ENCODE results near the gene MTMR11. TPM values are rescaled to one million over a fixed set of nuclear protein-coding genes. Genes with fewer than 3 reads are reported as not detected.

MTMR11 gene
- total and polyA plus RNA-seq, 7 donors: 0.78 to 3.0 (median 1.5) TPM

- ATAC-seq (no peak), DNase-seq (no peak)
- no peak for TF ChIP-seq CTCF (IDR thresholded peaks at IDR 0.05)
- peak overlapping the region; percentile 79 for H3K4me3 ChIP-seq
- H3K4me1 ChIP-seq: peaks cover 19% of the 10 kb centered on the region
- H3K27me3 ChIP-seq (ENCODE audit: insufficient read depth in 3 of 3, low read length in 2 of 3): no peaks in the 10 kb centered on the region
- H3K27ac ChIP-seq: no peak overlapping the region
- 85 to 88% (median 86%) methylated on average over 3 of the region's 3 CpGs for WGBS, 3 donors
- no peaks in the 10 kb centered on the region for H3K9me3 ChIP-seq
- intact Hi-C loops (cut with DNase I): loop anchor here in 1 of 2 donors (10.0 kb wide), 1 partner anchor 171 kb away; no protein-coding TSS in a partner anchor
- no peaks in the 10 kb centered on the region for H3K36me3 ChIP-seq (ENCODE audit: insufficient read depth in 1 of 2, low read depth in 1 of 2)
Observed at GRCh38 chr1:149883598-149884247, 53.0 kb downstream of the MTMR11 start.

- TF ChIP-seq CTCF (IDR thresholded peaks at IDR 0.05): no peak
- Histone ChIP-seq H3K4me1 (peaks cover 31% of the 10 kb centered on the region), H3K27me3 (ENCODE audit: insufficient read depth in 3 of 3, low read length in 2 of 3) (no peaks in the 10 kb centered on the region), H3K9me3 (no peaks in the 10 kb centered on the region), H3K36me3 (ENCODE audit: insufficient read depth in 1 of 2, low read depth in 1 of 2) (no peaks in the 10 kb centered on the region), H3K4me3 (no peak overlapping the region), H3K27ac (no peak overlapping the region)
- 86 to 95% (median 89%) methylated on average over 1 of the region's 1 CpG for WGBS, 3 donors
- ATAC-seq: no peak
- DNase-seq: no peak
- intact Hi-C loops (cut with DNase I): loop anchor here in 1 of 2 donors (10.0 kb wide), 1 partner anchor 173 kb away; no protein-coding TSS in a partner anchor
Observed at GRCh38 chr1:149881876-149882275, 54.8 kb downstream of the MTMR11 start.

DNA sequence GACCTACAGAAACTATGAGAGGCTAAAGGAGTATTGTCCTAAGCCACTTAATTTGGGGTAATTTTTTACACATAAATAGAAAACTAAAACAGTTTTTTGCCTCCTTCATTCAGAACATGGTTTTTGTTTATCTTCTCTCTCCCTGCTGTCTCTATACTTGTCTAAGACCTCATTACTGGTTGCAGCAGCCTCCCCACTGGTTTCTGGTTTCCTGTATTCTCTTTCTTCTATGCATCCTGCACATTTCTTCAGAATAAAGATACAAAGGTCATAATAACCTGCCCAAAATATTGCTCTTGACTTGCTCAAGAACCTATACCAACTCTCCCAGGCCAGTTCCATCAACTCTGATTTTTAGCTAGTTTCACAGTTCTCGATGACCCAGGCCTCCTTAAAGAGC lies 57.1 kb downstream of the MTMR11 start:
- Histone ChIP-seq H3K4me1 (peaks cover 27% of the 10 kb centered on the region), H3K27me3 (ENCODE audit: insufficient read depth in 3 of 3, low read length in 2 of 3) (no peaks in the 10 kb centered on the region), H3K9me3 (no peaks in the 10 kb centered on the region), H3K4me3 (no peak overlapping the region), H3K27ac (no peak overlapping the region), H3K36me3 (ENCODE audit: insufficient read depth in 1 of 2, low read depth in 1 of 2) (no peaks in the 10 kb centered on the region)
- ATAC-seq (no peak), DNase-seq (no peak)
- intact Hi-C loops (cut with DNase I): no loop called here
- 79 to 100% (median 86%) methylated on average over 1 of the region's 1 CpG for WGBS, 3 donors
- TF ChIP-seq CTCF (IDR thresholded peaks at IDR 0.05): no peak

Other genes with a start within 250 kb of the MTMR11 start
- 1 to 10 TPM in 3 of 4 donors, under 1 TPM in 1; 0.75 to 7.4 (median 1.3) TPM for gene FCGR1A, start 154.2 kb downstream of the MTMR11 start, total RNA-seq
- 1 to 10 TPM in 2 of 3 donors, under 1 TPM in 1; 0.25 to 1.6 (median 1.3) TPM for gene FCGR1A, start 154.2 kb downstream of the MTMR11 start, polyA plus RNA-seq
- gene BOLA1, start 37.3 kb downstream of the MTMR11 start, total RNA-seq: 10 to 100 TPM; 13.9 to 18.1 (median 15.8) TPM
- gene BOLA1, start 37.3 kb downstream of the MTMR11 start, polyA plus RNA-seq: 10 to 100 TPM; 24.0 to 45.3 (median 32.1) TPM
- under 1 TPM; 0.13 to 0.48 (median 0.25) TPM for gene SV2A, start 19.0 kb downstream of the MTMR11 start, total RNA-seq
- under 1 TPM; 0.14 to 0.19 (median 0.14) TPM for gene SV2A, start 19.0 kb downstream of the MTMR11 start, polyA plus RNA-seq
- gene SF3B4, start 9.1 kb downstream of the MTMR11 start, total RNA-seq: 10 to 100 TPM; 13.0 to 26.9 (median 21.9) TPM
- gene SF3B4, start 9.1 kb downstream of the MTMR11 start, polyA plus RNA-seq: 10 to 100 TPM; 13.9 to 28.9 (median 16.7) TPM
- gene OTUD7B, start 73.8 kb upstream of the MTMR11 start, total RNA-seq: 10 to 100 TPM; 47.4 to 62.0 (median 59.4) TPM
- 10 to 100 TPM in 1 of 3 donors, 1 to 10 TPM in 2; 6.8 to 29.6 (median 9.8) TPM for gene OTUD7B, start 73.8 kb upstream of the MTMR11 start, polyA plus RNA-seq
- 10 to 100 TPM; 18.7 to 25.5 (median 19.2) TPM for gene VPS45, start 130.9 kb upstream of the MTMR11 start, total RNA-seq
- 10 to 100 TPM; 13.0 to 36.0 (median 15.0) TPM for gene VPS45, start 130.9 kb upstream of the MTMR11 start, polyA plus RNA-seq
- gene PLEKHO1, start 213.0 kb upstream of the MTMR11 start, total RNA-seq: 10 to 100 TPM; 37.7 to 68.7 (median 41.9) TPM
- 100 to 1,000 TPM in 1 of 3 donors, 10 to 100 TPM in 2; 71.4 to 119 (median 84.9) TPM for gene PLEKHO1, start 213.0 kb upstream of the MTMR11 start, polyA plus RNA-seq